Pancreas (tissue), 10 donors: ENCODE data around the gene TSPAN4. TPM values are rescaled to one million over a fixed set of nuclear protein-coding genes. Genes with fewer than 3 reads are reported as not detected.

Source experiments
- ATAC-seq, 4 donors: fragments of 200-7000 bp; cut with Tn5 transposase; one replicate each; pipeline versions ENCODE4 v1.8.0 to v1.9.1; 2020; ENCODE audit warnings: mild to moderate bottlenecking in 4 of 4, moderate library complexity in 4 of 4
- DNase-seq, 6 donors: peaks; one replicate each; pipeline ENCODE4 v3.0.0-alpha.2; 2020
- FAIRE-seq: peaks from 2 replicates; lab custom pipeline; 2012; peaks lifted over from hg19 to GRCh38; lab: Jason Lieb, UNC
- H3K27ac ChIP-seq, 4 donors: fragments of 200-600 bp; sonication (generic); 1 replicate in 3 of 4; 2 replicates in 1 of 4; pipeline versions ENCODE4 v1.5.0 to v1.8.0; 2020
- H3K27me3 ChIP-seq, 4 donors: fragments of 200-600 bp; one replicate each; pipeline ENCODE4 v1.8.0; 2021
- H3K36me3 ChIP-seq, 3 donors: fragments of 200-600 bp; sonication (generic) in 1 of 3; one replicate each; pipeline versions ENCODE4 v1.5.0 to v1.8.0; 2020 to 2021
- H3K4me1 ChIP-seq, 3 donors: fragments of 200-600 bp; one replicate each; pipeline ENCODE4 v1.8.0; 2021
- H3K4me3 ChIP-seq, 4 donors: fragments of 200-600 bp; sonication (generic) in 2 of 4; one replicate each; pipeline versions ENCODE4 v1.5.0 to v1.8.0; 2020 to 2021
- H3K9me3 ChIP-seq, 4 donors: fragments of 200-600 bp; one replicate each; pipeline ENCODE4 v1.8.0; 2021
- CTCF ChIP-seq, 4 donors: fragments of 200-600 bp; sonication (generic) in 3 of 4; IDR thresholded peaks; one replicate each; pipeline versions ENCODE4 v1.5.0 to v1.8.0; 2021; ENCODE audit warnings: antibody characterized with exemption in 4 of 4
- WGBS, 2 donors: extraction: QIAGEN DNeasy Blood & Tissue Kit; methylation state at CpG; one replicate each; pipeline ENCODE4 v1.1.7; 2013; 5-methylcytosine and 5-hydroxymethylcytosine counted together
- intact Hi-C, 3 donors: fragments of 100-400 bp; cut with DNase I; formaldehyde crosslinking; loops; one replicate each; pipeline versions ENCODE4 v1.11.1 to v1.14.2; 2022
- polyA plus RNA-seq, 2 donors: library from polyadenylated mRNA; stranded (reverse); fragments of 200-250 nt; gene quantifications; one replicate each; pipeline ENCODE4 v1.2.3, GENCODE V29; 2013
- total RNA-seq, 6 donors: library from RNA; stranded (reverse); fragmentation: NEBNext Ultra II Directional in 4 of 6; extraction: Animal tissue kit (Norgen Biotek cat#: 25700) in 4 of 6; gene quantifications; one replicate each; pipeline versions ENCODE4 v1.2.1 to v1.2.4, GENCODE V29; 2021 to 2023
- donor health status: healthy with polysubstance abuse.
- donor health status: DM: no; HTN: no; CAD: no; lungs with moderate emphysema.
- donor health status: DM: no; HTN: no; CAD: no.
- donor health status: control.
- donor health status: control.
- donor health status: Bipolar disorder and iron deficiency.
- donor health status: DM: yes; HTN: yes; CAD: no.
- donor health status: DM: no; HTN: no; CAD: no.
- donor health status: DM: no; HTN: no; CAD: no.
- donor health status: DM: yes; HTN: yes; CAD: no.

Gene TSPAN4
- total and polyA plus RNA-seq, 8 donors: 15.3 to 67.2 (median 20.3) TPM

GRCh38 chr11:863910-864827 lies 21.5 kb downstream of the TSPAN4 start:
- Histone ChIP-seq H3K9me3 (no peaks in the 10 kb centered on the region), H3K4me1 (peaks cover 0 to 4% (median 0%) of the 10 kb centered on the region in 3 donors), H3K27me3 (no peaks in the 10 kb centered on the region), H3K4me3 (no peak overlapping the region), H3K36me3 (peaks cover 0 to 5% (median 0%) of the 10 kb centered on the region in 3 donors), H3K27ac (no peak overlapping the region)
- FAIRE-seq (no peak), ATAC-seq (no peak), DNase-seq (no peak)
- no peak for TF ChIP-seq CTCF (IDR thresholded peaks at IDR 0.05)
- intact Hi-C loops: no loop called here
- WGBS, 2 donors: 92 to 93% methylated on average over 27 to 31 of the region's 31 CpGs

GRCh38 chr11:864898-865297 lies 22.2 kb downstream of the TSPAN4 start:
- intact Hi-C loops: no loop called here
- WGBS, 2 donors: 88 to 90% methylated on average over 9 to 10 of the region's 11 CpGs
- Histone ChIP-seq H3K4me3 (no peak overlapping the region), H3K9me3 (no peaks in the 10 kb centered on the region), H3K4me1 (no peaks in the 10 kb centered on the region), H3K27me3 (no peaks in the 10 kb centered on the region), H3K27ac (no peak overlapping the region), H3K36me3 (peaks cover 0 to 5% (median 0%) of the 10 kb centered on the region in 3 donors)
- ATAC-seq (no peak), DNase-seq (no peak), FAIRE-seq (no peak)
- TF ChIP-seq CTCF (IDR thresholded peaks at IDR 0.05): no peak

DNA sequence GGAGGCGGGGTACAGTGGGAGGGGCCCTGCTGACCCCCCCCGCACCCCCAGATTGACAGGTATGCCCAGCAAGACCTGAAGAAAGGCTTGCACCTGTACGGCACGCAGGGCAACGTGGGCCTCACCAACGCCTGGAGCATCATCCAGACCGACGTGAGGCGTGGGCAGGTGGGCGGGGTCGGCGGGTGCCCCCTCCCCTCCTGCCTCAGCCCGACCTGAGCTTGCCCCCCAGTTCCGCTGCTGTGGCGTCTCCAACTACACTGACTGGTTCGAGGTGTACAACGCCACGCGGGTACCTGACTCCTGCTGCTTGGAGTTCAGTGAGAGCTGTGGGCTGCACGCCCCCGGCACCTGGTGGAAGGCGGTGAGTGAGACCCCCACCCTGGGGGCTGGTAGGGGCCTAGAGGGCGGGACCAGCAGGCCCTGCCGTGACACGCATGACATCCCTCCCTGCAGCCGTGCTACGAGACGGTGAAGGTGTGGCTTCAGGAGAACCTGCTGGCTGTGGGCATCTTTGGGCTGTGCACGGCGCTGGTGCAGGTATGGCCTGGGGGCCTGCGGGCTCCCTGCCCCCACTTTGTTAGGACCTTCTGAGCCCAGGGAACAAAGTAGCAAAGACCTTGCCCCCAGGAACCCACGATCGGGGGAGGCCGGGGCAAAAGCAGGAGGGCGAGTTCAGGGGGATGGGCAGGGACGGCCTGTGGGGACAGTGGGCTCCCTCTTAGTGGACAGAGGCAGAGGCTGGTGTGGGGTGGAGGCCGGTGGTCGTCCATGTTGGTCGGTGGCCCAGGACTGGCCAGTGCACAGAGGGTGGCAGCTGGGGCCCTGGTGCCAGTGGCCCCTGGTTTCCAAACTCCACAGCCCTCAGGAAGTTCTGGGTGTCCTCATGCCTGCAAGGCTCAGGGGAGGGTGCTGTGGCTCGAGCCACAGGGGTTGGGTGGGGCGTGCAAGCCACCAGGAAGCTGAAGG lies 23.1 kb downstream of the TSPAN4 start:
- 85 to 87% methylated on average over 33 to 41 of the region's 41 CpGs for WGBS, 2 donors
- intact Hi-C loops: no loop called here
- no peak for ATAC-seq
- no peaks in the 10 kb centered on the region for H3K27me3 ChIP-seq
- DNase-seq: no peak
- no peak overlapping the region for H3K27ac ChIP-seq
- no peaks in the 10 kb centered on the region for H3K9me3 ChIP-seq
- H3K4me1 ChIP-seq: no peaks in the 10 kb centered on the region
- no peak overlapping the region for H3K4me3 ChIP-seq
- FAIRE-seq: no peak
- TF ChIP-seq CTCF (IDR thresholded peaks at IDR 0.05): no peak
- peaks cover 0 to 5% (median 0%) of the 10 kb centered on the region in 3 donors for H3K36me3 ChIP-seq

- 89 to 93% methylated on average over 14 of the region's 14 CpGs for WGBS, 2 donors
- intact Hi-C loops: no loop called here
- H3K27ac ChIP-seq: no peak overlapping the region
- H3K4me1 ChIP-seq: no peaks in the 10 kb centered on the region
- no peak for TF ChIP-seq CTCF (IDR thresholded peaks at IDR 0.05)
- H3K9me3 ChIP-seq: no peaks in the 10 kb centered on the region
- ATAC-seq (no peak), DNase-seq (no peak), FAIRE-seq (no peak)
- peaks cover 0 to 5% (median 0%) of the 10 kb centered on the region in 3 donors for H3K36me3 ChIP-seq
- no peaks in the 10 kb centered on the region for H3K27me3 ChIP-seq
- H3K4me3 ChIP-seq: no peak overlapping the region
Observed at GRCh38 chr11:866481-866880, 23.8 kb downstream of the TSPAN4 start.
